IgD-negative memory B cell (primary cell): Measurements from ENCODE around the gene ATXN1L. TPM values are rescaled to one million over a fixed set of nuclear protein-coding genes. Genes with fewer than 3 reads are reported as not detected.
"Not testable (repeated sequence)": the region's sequence is repeated elsewhere in the genome, so short reads cannot be mapped to it uniquely, and the experiment has no call there.

Experiments
- H3K27ac Mint-ChIP-seq, 3 donors: one replicate each; pipeline ENCODE4 v1.8.0; 2020 to 2022; ENCODE audit warnings: mild to moderate bottlenecking in 3 of 3, mixed read lengths in 3 of 3, moderate library complexity in 1 of 3
- H3K27me3 Mint-ChIP-seq: one replicate; pipeline ENCODE4 v1.8.0; 2021; ENCODE audit warnings: mixed read lengths
- H3K36me3 Mint-ChIP-seq: one replicate; pipeline ENCODE4 v1.8.0; 2020; ENCODE audit warnings: mild to moderate bottlenecking, mixed read lengths
- H3K4me1 Mint-ChIP-seq, 3 donors: one replicate each; pipeline ENCODE4 v1.8.0; 2020 to 2022; ENCODE audit warnings: mixed read lengths in 3 of 3, mild to moderate bottlenecking in 1 of 3
- H3K4me3 Mint-ChIP-seq, 4 donors: one replicate each; pipeline ENCODE4 v1.8.0; 2020 to 2022; ENCODE audit warnings: mild to moderate bottlenecking in 4 of 4, mixed read lengths in 4 of 4, moderate library complexity in 3 of 4
- H3K9me3 Mint-ChIP-seq, 3 donors: one replicate each; pipeline ENCODE4 v1.8.0; 2020 to 2021; ENCODE audit warnings: mixed read lengths in 3 of 3, mild to moderate bottlenecking in 1 of 3
- polyA plus RNA-seq: library from polyadenylated mRNA; unstranded; fragments of 300-500 nt; fragmentation: Illumina TruSeq; gene quantifications from one replicate; pipeline ENCODE4 v1.2.3, GENCODE V29; 2021

ATXN1L gene
- polyA plus RNA-seq, 1 donor from 2014 or later: 5.4 TPM

DNA sequence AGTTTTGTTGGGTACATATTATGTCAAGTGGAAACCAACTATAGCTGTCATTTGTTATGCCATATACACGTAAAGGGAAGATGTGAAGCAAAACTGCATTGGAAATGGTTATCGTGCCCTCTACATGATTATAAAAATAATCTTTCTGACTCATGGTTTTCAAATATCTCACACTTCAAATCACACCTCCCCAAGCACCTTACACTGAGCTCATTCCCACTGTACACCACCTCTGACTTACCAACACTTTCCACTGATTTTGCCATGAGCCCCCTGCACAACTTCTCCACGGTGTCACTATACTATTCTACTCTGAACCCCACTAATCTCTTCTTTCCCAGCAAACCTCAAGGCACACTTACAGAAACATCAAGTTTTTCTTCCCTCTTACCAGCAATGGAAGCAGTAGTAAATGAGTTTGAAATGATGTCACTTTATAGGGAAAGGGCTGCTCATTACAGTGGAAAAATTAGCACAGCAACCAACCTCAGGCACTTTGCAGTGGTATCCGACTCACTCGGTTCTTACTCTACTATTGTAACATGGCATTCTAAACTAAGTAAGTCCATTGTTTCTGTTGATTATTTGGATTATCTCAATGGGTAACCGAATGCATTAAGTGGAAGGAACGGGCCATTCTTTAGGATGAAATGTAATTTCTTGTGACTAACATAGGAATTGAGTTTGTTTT, 19.5 kb downstream of the ATXN1L start:
- Mint-ChIP-seq H3K36me3 (peaks cover 5% of the 10 kb centered on the region), H3K4me1 (peaks cover 0 to 1% (median 0%) of the 10 kb centered on the region in 3 donors), H3K27me3 (no peaks in the 10 kb centered on the region), H3K27ac (peak overlapping the region in 1 of 3 donors; percentile 80), H3K9me3 (no peaks in the 10 kb centered on the region), H3K4me3 (no peak overlapping the region)

DNA sequence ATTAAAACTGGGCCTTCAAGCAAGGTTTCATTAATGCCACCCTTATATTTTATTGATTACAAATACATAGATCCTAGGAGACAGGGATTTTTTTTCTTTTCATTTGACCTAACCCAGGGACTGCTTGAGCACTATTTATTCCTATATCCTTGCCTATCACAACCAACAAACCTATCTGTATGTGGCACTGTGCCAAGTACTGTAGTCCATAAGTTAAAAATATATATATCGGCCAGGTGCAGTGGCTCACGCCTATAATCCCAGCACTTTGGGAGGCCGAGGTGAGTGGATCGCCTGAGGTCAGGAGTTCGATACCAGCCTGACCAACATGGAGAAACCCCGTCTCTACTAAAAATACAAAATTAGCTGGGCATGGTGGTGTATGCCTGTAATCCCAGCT, 21.4 kb downstream of the ATXN1L start:
- not testable (repeated sequence) for H3K27me3 Mint-ChIP-seq, H3K4me3 Mint-ChIP-seq, H3K36me3 Mint-ChIP-seq, H3K27ac Mint-ChIP-seq, H3K9me3 Mint-ChIP-seq, H3K4me1 Mint-ChIP-seq

DNA sequence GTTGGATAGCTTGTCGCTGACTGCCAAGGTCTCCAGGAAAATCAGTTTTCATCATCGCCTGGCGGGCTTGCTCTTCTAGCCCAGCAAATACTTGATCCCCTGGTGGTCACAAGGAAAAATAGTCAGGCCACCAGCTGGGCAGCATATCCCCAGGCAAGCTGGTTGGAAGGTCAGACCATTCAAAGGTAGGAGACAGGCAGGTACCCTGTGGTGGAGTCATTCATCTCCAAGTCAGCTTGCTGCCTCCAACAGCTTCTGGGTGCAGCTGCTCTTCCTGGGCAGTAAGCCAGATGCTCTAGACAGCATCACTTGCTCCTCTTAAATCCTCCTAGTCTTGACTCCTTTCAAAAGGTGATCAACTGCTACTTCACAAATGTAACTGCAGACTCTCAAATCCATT, 22.2 kb downstream of the ATXN1L start:
- Mint-ChIP-seq H3K4me1 (peaks cover 0 to 1% (median 0%) of the 10 kb centered on the region in 3 donors), H3K9me3 (no peaks in the 10 kb centered on the region), H3K36me3 (peaks cover 3% of the 10 kb centered on the region), H3K27ac (peak overlapping the region in 1 of 3 donors; percentile 46), H3K4me3 (no peak overlapping the region), H3K27me3 (no peaks in the 10 kb centered on the region)

DNA sequence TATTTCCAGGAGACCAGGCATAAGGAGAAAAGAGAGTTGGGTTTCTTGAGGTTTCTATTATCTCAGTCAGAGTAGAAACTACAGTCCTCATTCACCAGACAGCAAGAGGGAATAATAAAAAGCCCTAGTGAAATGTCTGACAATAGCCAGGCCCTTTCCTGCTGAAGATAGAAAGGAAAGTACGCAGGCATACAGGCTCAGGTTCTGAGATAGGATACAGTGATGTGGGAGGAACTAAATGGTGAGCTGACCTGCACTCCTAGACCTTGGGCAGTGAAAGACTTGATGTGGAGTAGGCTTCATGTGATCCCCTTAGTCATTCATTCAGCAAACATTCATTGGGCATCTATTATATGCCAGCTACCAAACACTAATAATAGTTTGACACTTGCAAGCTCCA, 23.3 kb downstream of the ATXN1L start:
- H3K4me1 Mint-ChIP-seq: peaks cover 0 to 1% (median 0%) of the 10 kb centered on the region in 3 donors
- H3K9me3 Mint-ChIP-seq: no peaks in the 10 kb centered on the region
- H3K27me3 Mint-ChIP-seq: no peaks in the 10 kb centered on the region
- no peak overlapping the region for H3K4me3 Mint-ChIP-seq
- H3K36me3 Mint-ChIP-seq: peaks cover 3% of the 10 kb centered on the region
- H3K27ac Mint-ChIP-seq: no peak overlapping the region

DNA sequence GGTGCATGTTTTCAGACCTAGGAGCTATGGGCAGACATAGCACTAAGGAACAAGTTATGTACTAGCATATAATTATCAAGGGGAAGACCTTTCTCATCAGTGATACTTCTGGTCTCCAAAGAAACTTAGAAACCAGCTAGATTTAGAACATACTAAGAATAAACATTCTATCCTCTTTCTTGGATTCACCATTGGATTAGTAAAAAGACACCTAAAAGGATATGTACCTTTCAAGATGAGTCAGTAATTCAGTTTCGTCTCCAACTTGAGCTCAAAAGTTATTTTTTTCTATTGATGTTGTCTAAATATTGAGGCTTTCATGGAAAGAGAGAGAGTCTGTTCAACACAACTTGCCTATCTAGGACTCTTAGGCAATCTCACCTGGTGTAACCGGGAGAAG, 25.0 kb downstream of the ATXN1L start:
- no peak overlapping the region for H3K4me3 Mint-ChIP-seq
- H3K27ac Mint-ChIP-seq: peak overlapping the region in 1 of 3 donors; percentile 68
- H3K4me1 Mint-ChIP-seq: peaks cover 0 to 1% (median 0%) of the 10 kb centered on the region in 3 donors
- H3K9me3 Mint-ChIP-seq: no peaks in the 10 kb centered on the region
- peaks cover 2% of the 10 kb centered on the region for H3K36me3 Mint-ChIP-seq
- no peaks in the 10 kb centered on the region for H3K27me3 Mint-ChIP-seq

- no peaks in the 10 kb centered on the region for H3K9me3 Mint-ChIP-seq
- no peak overlapping the region for H3K4me3 Mint-ChIP-seq
- no peaks in the 10 kb centered on the region for H3K27me3 Mint-ChIP-seq
- H3K27ac Mint-ChIP-seq: peak overlapping the region in 1 of 3 donors; percentile 53
- H3K36me3 Mint-ChIP-seq: peaks cover 2% of the 10 kb centered on the region
- H3K4me1 Mint-ChIP-seq: peaks cover 0 to 1% (median 0%) of the 10 kb centered on the region in 3 donors
Observed at GRCh38 chr16:71873199-71873598, 27.4 kb downstream of the ATXN1L start.

GRCh38 chr16:71878911-71879310, 33.1 kb downstream of the ATXN1L start:
- H3K27ac Mint-ChIP-seq: no peak overlapping the region
- H3K9me3 Mint-ChIP-seq: no peaks in the 10 kb centered on the region
- H3K4me3 Mint-ChIP-seq: peak overlapping the region in 1 of 4 donors; percentile 4
- H3K4me1 Mint-ChIP-seq: peaks cover 26 to 34% (median 26%) of the 10 kb centered on the region in 3 donors
- H3K36me3 Mint-ChIP-seq: peaks cover 9% of the 10 kb centered on the region
- H3K27me3 Mint-ChIP-seq: no peaks in the 10 kb centered on the region

GRCh38 chr16:71880176-71880575, 34.4 kb downstream of the ATXN1L start:
- Mint-ChIP-seq H3K4me1 (peaks cover 29 to 38% (median 30%) of the 10 kb centered on the region in 3 donors), H3K4me3 (peak overlapping the region in 1 of 4 donors; percentile 85), H3K9me3 (no peaks in the 10 kb centered on the region), H3K27ac (peak overlapping the region in 1 of 3 donors; percentile 34), H3K27me3 (no peaks in the 10 kb centered on the region), H3K36me3 (peaks cover 9% of the 10 kb centered on the region)

DNA sequence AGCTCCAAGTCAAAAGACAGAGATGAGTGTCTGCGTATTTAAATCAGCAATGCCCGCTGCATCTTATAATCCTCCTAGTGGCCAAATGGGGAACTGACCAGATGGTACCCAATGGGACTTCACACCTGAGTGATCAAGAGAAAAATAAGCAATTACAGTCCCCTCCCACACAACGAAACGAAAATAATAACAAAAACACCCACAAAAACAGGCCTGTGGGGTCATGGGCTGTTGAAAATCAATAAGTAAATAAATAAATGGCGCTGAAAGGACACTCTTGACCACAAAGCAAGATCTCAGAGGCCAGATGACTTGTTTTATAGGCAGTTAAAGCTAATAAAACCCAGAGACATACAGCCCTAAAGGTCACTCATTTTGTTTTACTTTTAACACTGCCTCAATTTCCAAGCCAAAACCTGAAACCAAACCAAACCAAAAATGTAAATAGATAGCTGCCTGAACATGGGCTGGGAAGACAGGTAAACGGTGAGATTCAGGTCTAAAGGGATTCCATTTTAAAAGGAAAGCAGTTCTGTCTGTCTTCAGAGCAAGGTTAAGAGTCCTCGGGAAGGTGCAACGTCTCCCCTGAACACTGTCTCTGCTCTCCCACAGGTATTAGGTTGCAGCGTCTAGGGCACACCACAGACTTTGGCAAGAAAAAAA, 36.9 kb downstream of the ATXN1L start:
- H3K27ac Mint-ChIP-seq: peak overlapping the region; percentile 91 to 97 (median 97)
- peak overlapping the region; percentile 89 to 94 (median 92) for H3K4me3 Mint-ChIP-seq
- peaks cover 8% of the 10 kb centered on the region for H3K36me3 Mint-ChIP-seq
- no peaks in the 10 kb centered on the region for H3K27me3 Mint-ChIP-seq
- peaks cover 35 to 43% (median 36%) of the 10 kb centered on the region in 3 donors for H3K4me1 Mint-ChIP-seq
- H3K9me3 Mint-ChIP-seq: no peaks in the 10 kb centered on the region

GRCh38 chr16:71883168-71883848, 37.5 kb downstream of the ATXN1L start:
- H3K4me1 Mint-ChIP-seq: peaks cover 35 to 43% (median 36%) of the 10 kb centered on the region in 3 donors
- peak overlapping the region; percentile 89 to 94 (median 92) for H3K4me3 Mint-ChIP-seq
- H3K9me3 Mint-ChIP-seq: no peaks in the 10 kb centered on the region
- no peaks in the 10 kb centered on the region for H3K27me3 Mint-ChIP-seq
- peak overlapping the region; percentile 91 to 97 (median 97) for H3K27ac Mint-ChIP-seq
- H3K36me3 Mint-ChIP-seq: peaks cover 8% of the 10 kb centered on the region

- no peaks in the 10 kb centered on the region for H3K9me3 Mint-ChIP-seq
- peaks cover 33 to 43% (median 34%) of the 10 kb centered on the region in 3 donors for H3K4me1 Mint-ChIP-seq
- H3K36me3 Mint-ChIP-seq: peaks cover 7% of the 10 kb centered on the region
- peak within 1 kb of the TSS; percentile 93 to 99 (median 96) for H3K4me3 Mint-ChIP-seq
- H3K27ac Mint-ChIP-seq: peak within 1 kb of the TSS; percentile 93 to 99 (median 97)
- H3K27me3 Mint-ChIP-seq: no peaks in the 10 kb centered on the region
Observed at GRCh38 chr16:71883849-71884638, 38.3 kb downstream of the ATXN1L start, which contains the start of gene ZNF821. ZNF821 (minus strand) TSS chr16:71884182; CDS start chr16:71879946, 4,236 bp downstream.

- peaks cover 1% of the 10 kb centered on the region for H3K36me3 Mint-ChIP-seq
- H3K27ac Mint-ChIP-seq: peak overlapping the region; percentile 93 to 99 (median 93)
- no peaks in the 10 kb centered on the region for H3K27me3 Mint-ChIP-seq
- no peaks in the 10 kb centered on the region for H3K9me3 Mint-ChIP-seq
- H3K4me3 Mint-ChIP-seq: peak overlapping the region; percentile 93 to 99 (median 96)
- peaks cover 27 to 30% (median 29%) of the 10 kb centered on the region in 3 donors for H3K4me1 Mint-ChIP-seq
Observed at GRCh38 chr16:71885261-71885650, 39.5 kb downstream of the ATXN1L start.

GRCh38 chr16:71889147-71889546, 43.4 kb downstream of the ATXN1L start:
- Mint-ChIP-seq H3K4me3 (peak overlapping the region in 1 of 4 donors; percentile 71), H3K36me3 (peaks cover 1% of the 10 kb centered on the region), H3K9me3 (no peaks in the 10 kb centered on the region), H3K27ac (no peak overlapping the region), H3K27me3 (no peaks in the 10 kb centered on the region), H3K4me1 (peaks cover 11 to 12% (median 12%) of the 10 kb centered on the region in 3 donors)

DNA sequence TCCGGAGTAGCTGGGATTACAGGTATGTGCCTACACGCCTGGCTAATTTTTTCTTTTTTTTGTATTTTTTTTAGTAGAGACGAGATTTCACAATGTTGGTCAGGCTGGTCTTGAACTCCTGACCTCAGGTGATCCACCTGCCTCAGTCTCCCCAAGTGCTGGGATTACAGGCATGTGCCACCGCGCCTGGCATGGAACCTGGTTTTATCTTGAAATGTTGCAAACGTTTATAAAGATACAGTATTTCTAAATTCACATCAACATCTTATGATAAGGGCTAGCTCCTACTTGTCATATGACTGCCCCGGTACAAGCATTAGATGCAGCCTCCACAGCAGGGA, 48.1 kb downstream of the ATXN1L start:
- peak overlapping the region; percentile 94 to 98 (median 98) for H3K27ac Mint-ChIP-seq
- H3K9me3 Mint-ChIP-seq: no peaks in the 10 kb centered on the region
- H3K4me1 Mint-ChIP-seq: peaks cover 8 to 21% (median 10%) of the 10 kb centered on the region in 3 donors
- H3K4me3 Mint-ChIP-seq: peak overlapping the region; percentile 97 to 99 (median 98)
- peaks cover 3% of the 10 kb centered on the region for H3K36me3 Mint-ChIP-seq
- H3K27me3 Mint-ChIP-seq: no peaks in the 10 kb centered on the region
